ENCODE results near the gene B4GALT3.

DNA sequence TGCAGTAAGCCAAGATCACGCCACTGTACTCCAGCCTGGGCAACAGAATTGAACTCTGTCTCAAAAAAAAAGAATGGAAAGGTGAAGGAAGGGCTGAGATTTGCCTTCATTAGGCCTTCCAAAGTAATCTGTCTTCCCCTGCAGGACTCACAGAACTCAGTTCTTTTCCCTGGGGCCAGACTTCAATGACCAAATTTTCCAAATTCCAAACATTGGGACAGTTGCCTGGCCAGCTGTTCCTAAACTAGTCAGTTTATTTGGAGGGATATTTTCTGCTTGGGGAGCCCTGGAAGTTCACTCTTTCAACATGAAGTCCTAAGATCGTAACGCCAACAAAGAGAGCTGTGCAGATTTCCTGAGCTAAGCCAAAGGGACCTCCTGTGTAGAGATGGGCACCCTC, 39.4 kb downstream of the B4GALT3 start:
- TF ChIP-seq, protein P1, sequence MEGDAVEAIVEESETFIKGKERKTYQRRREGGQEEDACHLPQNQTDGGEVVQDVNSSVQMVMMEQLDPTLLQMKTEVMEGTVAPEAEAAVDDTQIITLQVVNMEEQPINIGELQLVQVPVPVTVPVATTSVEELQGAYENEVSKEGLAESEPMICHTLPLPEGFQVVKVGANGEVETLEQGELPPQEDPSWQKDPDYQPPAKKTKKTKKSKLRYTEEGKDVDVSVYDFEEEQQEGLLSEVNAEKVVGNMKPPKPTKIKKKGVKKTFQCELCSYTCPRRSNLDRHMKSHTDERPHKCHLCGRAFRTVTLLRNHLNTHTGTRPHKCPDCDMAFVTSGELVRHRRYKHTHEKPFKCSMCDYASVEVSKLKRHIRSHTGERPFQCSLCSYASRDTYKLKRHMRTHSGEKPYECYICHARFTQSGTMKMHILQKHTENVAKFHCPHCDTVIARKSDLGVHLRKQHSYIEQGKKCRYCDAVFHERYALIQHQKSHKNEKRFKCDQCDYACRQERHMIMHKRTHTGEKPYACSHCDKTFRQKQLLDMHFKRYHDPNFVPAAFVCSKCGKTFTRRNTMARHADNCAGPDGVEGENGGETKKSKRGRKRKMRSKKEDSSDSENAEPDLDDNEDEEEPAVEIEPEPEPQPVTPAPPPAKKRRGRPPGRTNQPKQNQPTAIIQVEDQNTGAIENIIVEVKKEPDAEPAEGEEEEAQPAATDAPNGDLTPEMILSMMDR (IDR thresholded peaks at IDR 0.05), result no peak
- TF ChIP-seq EZH2 (IDR thresholded peaks at IDR 0.05) (no peak), EZH2phosphoT487 (IDR thresholded peaks at IDR 0.05) (no peak)

Data from neural progenitor cell (in vitro differentiated cells).